Measurements from ENCODE around the gene CERK.

DNA sequence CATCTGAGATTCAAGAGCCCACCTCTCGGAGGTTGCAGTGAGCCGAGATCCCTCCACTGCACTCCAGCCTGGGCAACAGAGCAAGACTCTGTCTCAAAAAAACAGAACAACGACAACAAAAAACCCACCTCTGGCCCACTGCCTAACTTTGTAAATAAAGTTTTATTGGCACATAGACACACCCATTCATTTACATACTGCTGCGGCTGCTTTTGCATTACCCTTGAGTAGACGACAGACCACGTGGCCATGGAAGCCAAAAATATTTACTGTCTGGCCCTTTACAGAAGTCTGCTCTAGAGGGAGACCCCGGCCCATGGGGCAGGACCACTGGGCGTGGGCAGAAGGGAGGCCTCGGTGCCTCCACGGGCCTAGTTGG is 70.8 kb downstream of the CERK start:
- TF ChIP-seq, protein P1, sequence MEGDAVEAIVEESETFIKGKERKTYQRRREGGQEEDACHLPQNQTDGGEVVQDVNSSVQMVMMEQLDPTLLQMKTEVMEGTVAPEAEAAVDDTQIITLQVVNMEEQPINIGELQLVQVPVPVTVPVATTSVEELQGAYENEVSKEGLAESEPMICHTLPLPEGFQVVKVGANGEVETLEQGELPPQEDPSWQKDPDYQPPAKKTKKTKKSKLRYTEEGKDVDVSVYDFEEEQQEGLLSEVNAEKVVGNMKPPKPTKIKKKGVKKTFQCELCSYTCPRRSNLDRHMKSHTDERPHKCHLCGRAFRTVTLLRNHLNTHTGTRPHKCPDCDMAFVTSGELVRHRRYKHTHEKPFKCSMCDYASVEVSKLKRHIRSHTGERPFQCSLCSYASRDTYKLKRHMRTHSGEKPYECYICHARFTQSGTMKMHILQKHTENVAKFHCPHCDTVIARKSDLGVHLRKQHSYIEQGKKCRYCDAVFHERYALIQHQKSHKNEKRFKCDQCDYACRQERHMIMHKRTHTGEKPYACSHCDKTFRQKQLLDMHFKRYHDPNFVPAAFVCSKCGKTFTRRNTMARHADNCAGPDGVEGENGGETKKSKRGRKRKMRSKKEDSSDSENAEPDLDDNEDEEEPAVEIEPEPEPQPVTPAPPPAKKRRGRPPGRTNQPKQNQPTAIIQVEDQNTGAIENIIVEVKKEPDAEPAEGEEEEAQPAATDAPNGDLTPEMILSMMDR (conservative IDR thresholded peaks at IDR 0.05), result no peak
- no peak for TF ChIP-seq EZH2 (IDR thresholded peaks at IDR 0.05; ENCODE audit: low read depth)

Data from PC-9 (cell line).